ENCODE results near the gene CACNG1.

Gene CACNG1, protein sequence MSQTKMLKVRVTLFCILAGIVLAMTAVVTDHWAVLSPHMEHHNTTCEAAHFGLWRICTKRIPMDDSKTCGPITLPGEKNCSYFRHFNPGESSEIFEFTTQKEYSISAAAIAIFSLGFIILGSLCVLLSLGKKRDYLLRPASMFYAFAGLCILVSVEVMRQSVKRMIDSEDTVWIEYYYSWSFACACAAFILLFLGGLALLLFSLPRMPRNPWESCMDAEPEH

DNA sequence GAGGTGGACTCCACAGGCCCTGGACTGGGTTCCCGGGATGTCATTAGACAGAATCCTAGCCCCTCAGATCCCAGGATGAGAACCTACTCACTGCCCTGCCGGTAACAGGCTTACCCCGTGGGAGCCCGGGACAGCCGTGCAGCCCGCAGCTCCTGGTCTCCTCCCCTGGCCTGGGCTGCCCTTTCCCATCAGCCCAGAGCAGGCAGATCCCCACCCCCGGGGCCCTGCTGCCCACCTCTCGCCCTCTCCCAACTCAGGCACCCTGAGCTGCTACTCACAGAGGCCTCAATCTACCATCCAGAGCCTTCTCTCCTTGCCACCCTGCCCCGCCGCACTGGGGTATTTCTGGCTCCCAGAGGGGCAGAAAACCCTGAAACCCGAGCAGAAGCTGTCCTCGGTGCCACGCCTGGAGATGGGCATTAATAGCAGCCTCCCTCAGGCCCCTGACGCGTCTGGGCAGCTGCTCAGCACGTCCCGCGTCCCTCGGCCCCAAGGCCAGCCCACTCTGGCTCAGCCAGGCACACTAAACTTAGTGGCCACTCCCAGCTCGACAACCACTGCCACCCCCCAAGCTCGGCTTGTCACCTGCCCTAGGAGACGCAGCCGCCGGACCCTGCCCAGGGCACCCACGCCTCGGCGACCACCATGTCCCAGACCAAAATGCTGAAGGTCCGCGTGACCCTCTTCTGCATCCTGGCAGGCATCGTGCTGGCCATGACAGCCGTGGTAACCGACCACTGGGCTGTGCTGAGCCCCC is at the start of gene CACNG1:
CACNG1 (plus strand) TSS at position 539 of the 757 bp plus-strand sequence; CDS start at position 646, 107 bp downstream.
- DNase-seq = no peak

DNA sequence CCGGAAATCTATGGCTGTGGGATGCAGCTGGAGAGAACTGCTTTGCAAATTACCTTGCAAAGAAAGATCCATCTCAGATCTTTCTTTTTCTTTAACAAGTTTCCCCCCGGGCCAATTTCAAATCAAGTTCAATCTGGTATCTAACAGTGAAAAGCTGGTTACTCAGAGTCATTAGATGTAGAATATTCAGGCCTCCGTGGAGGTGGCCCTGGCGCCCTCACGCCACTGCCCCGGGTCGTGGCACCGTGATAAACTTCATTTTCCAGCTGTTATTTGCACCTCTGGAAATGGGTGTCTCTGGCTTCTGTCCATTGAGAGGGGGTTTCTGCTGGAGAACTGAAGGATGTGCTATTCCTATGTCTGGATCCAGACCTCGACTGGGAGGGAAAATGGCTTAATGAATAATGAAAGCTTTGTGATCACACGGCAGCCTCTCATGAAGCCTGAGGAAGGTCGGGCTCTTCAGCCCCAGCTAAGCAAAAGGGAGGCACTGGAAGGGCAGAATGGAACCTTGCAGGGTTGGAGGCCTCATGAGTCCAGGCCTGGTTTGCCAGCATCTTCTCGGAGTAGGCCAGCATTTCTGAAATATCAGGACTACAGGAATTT is 49.3 kb upstream of the CACNG1 start:
- DNase-seq = no peak

DNA sequence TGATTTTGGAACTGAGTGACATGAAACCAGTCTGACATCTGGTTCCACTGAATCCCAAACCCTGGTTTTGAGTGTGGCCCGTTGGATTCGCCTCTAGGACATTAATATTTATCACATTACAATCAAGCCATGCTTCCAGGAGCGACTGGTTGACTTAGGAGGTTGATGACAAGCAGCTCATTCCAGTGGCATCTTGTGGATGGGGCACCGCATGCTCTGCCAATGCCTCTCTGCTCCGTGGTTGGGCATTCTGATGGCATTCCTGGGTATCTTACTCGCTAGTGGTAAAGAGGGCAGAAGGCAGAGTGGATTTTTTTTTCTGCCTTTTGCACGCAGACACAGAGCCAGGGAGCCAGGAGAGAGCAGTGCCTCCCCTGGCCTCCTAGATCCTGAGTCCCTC is 48.4 kb upstream of the CACNG1 start:
- DNase-seq = no peak

DNA sequence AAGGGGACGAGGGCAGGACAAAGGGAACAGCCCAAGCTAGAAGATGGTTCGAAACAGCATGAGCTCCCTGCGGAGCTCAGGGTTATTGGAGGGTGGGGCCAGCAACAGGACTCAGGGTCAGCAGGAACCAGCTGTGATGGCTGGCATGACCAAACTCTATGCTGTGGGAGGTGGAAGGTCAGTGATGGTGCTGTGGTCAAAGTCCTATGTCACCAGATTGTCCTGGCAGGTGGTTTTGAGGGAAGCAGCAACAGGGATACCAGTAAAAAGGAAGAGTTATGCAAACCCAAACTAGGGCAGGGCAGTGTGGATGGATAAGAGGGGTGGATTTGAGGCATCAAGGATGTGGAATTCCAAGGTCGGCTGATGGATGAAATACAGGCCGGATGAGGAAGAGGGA is 47.4 kb upstream of the CACNG1 start:
- no peak for DNase-seq

DNA sequence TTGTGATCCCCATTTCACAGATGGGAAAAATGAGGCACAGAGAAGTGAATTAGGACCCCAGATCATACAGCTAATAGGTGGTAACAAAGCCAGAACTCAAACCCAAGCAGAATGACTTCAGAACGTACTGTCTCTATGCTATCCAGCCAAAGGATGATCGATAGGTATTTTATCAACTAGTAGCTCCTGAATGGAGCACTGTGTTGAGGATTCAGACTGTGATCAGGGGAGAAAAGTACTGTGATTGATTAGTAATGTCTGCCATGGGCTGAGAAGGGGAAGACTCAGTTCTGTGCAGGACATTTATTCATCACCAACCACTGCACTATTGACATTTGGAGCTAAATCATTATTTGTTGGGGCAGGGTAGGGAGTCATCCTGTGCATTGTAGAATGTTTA is 41.1 kb upstream of the CACNG1 start:
- no peak for DNase-seq

DNA sequence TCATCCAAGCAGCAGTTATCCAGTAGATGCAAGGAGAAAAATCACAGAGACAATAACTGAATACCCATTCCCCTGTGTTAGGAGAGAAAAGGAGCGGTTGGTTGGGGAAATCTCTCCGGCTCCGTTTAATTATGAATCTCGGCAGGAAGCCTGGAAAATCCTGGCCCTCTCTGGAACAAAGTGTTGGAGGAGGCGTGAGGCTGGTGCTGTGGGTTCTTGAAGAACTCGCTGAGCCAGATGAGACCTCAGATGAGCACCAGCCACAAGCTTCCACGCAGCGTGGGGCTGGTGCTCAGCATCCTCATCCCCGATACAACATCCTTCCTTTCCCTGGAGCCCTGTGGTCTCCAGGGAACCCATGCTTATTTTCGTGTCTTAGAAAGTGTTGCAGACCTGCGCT is 40.2 kb upstream of the CACNG1 start:
- DNase-seq = no peak

DNA sequence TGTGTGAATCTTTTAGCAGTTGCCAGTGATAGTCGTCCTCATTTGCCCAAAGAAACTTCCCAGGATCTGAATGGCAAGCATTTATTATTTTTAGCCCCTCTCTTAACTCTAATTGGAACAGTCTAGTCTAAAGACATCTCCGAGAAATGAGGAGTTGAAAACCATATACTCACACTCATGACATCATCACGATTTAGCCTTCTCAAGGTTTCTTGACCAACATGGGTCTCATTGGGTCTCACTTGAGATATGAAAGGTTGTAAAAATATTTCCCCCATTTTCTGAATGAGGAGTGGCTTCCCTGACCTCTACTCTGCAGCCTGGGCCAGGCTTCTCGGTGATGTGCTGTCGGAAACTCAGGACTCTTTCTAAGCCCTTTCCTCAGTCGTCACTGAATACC is 37.1 kb upstream of the CACNG1 start:
- DNase-seq = no peak

DNA sequence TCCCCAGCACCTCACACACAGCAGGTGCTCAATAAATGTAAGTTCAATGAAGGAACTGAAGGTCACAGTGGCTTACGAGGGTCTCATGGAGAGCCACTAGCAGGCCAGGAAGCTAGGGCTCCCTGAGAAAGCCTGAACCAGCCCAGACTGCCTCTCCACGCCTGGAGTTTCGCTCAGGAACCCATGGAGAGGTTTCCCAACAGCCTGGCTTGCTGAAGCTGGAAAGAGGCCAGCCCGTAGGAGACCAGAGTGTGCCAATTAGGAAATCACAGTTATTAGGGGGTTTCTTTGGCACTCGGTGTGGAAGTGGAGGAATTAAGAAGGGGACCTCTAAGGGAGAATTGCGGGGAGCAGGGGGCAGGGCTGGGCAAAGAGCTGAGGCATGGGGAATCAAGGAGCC is 36.3 kb upstream of the CACNG1 start:
- DNase-seq = no peak

DNA sequence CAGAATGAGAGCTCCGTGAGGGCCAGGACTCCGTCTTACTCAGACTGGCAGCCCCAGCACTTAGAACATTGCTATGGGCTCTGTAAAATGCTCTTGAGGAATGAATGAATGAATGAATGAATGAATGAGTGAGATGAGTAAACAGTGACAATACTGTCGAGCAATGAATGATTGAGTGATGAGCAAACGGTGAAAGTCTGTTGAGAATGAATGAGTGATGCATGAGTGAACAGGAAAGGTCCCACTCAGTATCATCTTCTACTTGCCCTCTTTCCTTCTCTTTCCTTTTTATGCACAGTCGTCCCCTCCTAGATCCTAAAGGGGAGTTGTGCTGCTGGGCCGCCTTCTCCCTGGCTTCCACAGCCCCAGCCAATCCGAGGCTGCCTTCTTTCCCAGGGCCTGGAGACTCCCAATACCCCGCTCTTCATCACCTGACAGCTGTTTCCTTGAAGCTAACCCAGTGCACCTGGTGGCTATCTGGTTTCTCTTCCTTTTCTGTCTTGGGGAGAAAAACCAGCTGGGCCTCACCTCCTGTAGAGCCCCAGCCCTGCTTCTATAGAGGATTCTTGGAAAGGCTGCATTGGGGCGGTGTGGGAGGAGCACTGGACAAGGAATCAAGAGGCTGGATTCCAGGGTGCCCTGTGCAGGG is 32.7 kb upstream of the CACNG1 start:
- no peak for DNase-seq

DNA sequence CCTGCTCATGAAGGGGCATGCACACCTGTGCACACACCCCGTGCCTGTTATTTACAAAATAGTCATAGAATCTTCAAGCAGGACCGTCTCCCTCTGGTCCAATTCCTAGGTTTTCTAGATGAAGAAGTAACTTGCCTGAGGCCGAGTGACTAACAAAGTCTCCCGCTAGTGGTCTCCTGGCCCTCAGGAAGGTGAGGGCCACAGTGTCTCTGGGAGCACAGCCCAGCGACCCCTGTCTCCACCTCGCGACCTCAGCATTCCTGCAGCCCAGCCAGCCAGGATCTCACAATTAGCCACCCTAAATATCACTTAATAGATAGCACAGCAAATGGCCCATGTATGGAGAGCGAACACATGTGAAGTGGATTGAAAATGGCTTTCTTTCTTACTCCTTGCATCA is 30.5 kb upstream of the CACNG1 start:
- DNase-seq = no peak

DNA sequence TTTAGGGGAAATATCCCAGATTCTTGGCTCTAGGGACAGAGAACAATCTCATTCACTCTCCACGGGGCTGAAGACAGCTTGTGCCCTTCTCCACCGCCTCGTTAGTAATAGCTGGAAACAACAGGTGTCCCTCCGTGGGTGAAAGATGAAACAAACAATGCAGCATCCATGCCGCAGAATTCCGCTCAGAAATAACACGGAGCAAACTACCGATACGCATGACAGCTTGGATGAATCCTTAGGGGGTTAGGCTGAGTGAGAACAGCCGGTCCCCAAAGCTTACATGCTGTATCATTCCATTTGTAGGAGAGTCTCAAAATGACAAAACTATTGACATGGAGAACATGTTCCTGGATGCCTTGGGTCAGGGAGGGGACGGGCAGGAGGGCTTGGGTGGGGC is 29.4 kb upstream of the CACNG1 start:
- DNase-seq = no peak

DNA sequence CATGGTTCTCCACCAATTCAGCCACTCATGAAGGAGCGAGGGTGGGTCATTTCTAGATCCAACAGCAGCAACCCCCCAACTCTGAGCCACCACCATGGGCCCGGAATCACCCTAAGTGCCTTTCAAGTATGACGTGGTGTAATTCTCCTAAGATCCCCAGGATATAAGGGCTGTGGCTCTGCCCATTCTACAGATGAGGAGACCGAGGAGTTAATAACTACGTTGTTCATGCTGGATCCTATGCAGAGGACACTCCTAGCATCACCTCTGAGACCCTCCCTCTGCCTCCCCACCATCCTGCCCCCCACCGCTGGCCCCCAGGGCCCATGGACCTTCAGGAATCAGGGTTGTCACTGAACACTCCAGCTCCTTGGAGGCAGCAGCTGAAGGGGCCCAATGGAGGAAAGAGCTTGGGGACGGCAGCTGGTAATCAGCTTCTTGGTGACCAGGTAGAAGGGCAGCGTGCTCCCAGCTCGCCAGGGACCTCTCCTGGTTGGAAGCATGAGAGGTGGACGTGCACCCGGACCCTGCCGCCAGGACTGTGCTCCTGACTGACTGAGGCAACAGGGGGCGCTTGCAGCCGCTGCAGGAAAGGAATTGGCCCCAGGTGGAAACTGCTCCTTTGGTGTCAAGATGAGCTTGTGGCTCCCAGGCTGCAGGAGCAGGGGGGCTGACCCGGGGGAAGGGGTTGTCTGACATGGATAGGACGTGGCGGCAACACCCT is 28.2 kb upstream of the CACNG1 start:
- no peak for DNase-seq

DNA sequence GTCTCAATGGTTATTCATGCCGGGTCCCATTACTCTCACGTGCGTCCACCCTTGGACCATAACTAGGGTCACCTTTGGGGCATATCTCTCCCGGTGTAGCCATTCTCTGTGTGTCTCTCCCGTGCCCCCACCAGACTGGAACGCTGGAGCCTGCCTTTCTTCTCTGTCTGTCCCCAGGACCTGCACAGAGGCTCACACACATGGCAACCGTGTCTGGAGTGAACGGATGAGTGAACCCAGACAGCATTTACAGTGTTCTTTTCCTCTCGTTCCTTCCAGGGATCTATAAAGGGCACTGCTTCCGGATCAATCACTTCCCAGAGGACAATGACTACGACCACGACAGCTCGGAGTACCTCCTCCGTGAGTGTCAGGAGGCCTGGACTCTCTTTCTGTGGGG is 26.4 kb upstream of the CACNG1 start:
- DNase-seq = no peak

DNA sequence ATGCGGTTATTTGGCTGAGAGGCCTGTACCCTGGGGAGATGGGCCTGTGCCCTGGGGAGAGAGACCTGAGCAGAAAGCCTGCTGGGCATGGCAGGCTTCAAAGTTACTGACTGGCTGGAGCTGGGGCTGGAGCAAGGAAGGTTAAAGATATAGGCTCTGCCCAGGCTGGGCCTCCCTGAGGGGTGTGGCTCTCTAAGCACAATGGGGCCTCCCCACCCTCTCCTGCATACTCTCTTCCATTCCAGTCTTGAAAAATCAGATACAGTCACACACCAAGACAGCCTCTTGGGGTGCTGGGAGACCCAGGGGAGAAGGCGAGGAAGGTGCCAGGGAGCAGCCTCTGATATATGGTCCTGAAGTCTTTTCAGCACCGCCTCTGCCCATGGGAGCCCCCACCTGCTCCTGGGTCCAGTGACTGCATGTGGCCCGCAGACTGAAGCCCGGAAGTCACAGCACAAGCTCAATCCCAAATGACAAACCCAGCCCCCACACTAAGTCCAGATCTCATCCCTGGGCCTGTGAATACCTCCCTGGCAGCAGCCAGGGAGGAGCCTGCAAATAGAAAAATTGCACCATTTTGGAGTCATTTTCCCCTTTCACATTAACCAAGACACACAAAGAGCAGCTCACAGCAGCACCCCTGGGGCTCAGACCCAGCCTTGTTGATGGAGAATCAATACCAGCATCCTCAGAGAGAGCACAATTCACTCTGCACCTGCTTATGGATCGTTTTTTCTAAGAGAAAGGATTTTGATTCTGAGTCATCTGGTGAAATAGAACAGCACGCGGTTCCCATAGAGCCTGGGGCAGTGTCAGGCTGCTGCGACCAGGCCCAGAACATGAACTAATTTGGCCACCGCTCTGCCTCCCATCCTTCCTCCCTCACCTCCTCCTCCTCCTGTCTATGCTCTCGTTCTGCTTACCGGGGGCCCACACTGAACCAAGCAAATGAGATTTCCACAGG is 25.6 kb upstream of the CACNG1 start:
- DNase-seq = no peak

DNA sequence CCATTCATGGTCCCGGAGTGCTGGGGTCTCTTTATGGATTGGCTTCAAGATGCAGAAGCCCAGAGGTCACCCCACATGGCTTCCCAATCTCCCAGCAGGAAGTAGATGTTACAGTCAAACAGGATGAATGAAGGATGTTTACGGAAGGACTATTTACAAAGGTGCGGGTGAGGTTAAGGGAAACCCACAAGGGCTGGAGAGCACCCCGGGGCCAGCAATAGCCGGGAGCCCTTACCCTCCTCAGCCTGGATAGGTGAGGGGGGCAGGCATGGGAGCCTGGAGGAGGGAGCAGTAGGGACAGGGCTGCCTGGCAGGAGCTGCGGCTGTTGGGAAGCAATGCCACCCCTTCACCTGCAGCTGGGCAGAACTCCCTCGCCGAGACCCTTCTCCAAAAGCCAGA is 24.5 kb upstream of the CACNG1 start:
- DNase-seq = no peak

DNA sequence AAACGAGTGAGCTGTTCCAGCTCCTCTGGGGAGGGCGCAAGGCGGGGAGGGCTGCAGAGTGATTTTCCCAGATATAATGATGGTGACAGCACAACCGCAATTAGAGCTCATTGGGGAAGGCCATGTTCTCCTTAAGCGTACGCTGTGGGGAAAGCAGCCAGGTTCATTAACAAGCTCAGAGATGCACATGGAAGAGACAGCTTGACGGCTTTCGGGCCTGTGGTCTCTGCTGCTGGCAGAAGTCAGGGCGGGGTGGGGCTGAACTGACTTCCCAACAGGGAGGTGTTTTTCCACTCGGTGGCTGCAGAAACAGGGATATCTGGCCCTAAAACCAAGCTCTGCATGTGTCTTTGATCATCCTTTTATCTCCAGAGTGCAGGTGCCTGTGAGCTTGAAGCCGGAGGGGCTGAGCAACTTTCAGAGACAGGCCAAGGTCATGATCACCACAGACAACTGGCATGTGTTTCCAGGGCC is 24.0 kb upstream of the CACNG1 start:
- DNase-seq = peak; percentile 4

DNA sequence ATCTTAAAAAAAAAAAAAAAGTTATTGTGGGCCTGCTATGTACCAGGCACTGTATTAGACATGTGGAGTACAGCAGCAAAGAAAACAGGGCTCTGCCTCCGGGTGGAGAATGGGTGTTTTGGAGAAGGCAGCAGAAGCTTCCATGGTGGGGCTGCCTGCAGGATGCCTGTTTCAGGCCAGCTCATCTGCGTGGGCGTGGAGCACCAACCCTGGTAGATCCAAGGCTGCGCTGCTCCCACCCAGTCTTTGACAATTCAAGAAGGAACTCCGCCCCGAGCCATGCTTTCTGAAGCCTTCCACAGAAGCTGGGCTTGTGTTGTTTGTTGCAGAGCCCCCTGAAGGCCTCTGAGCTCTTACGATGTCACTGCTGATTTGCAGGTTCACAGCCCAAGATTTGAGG is 23.2 kb upstream of the CACNG1 start:
- no peak for DNase-seq

DNA sequence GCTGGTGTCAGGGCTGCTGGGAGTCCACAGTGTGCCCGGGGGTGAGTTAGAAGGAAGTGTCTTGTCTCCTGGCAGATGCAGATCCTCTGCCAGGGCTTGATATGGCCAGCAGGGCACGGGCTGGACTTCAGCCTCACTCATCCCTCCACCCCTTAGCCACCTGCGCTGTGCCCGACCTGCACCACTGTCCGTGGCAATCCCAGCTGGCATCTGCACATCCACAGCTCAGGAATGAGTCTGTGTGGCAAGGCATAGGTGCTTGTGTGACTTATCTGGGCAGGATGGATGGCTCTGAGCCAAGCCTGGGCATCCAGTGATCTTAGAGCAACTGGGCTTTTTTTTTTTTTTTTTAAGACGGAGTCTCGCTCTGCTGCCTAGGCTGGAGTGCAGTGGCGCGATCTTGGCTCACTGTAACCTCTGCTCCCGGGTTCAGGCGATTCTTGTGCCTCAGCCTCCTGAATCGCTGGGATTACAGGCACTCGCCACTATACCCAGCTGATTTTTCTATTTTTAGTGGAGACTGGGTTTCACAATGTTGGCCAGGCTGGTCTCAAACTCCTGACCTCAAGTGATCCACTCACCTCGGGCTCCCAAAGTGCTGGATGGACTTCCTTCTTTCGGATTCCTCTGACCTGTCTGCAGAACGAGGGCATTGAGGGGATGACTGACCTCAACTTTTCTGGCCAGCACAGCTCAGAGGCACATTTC is 22.5 kb upstream of the CACNG1 start:
- no peak for DNase-seq

DNA sequence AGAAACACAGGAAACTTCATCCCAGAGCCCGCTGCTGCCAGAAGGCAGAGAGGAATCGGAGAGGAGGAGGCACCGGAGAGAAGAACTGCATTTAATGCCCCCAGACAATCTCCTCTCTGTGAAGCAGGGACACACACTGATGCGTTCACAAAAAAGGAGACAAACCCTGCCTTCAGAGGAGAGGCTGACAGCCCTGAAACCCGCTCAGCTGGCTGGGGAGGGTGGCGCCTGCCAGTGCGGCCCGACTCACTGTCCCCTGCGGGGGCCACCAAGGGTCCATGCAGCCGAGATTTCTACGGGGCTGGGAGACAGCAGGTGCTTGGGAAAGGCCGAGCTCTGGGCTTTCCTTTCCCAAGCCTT is 21.9 kb upstream of the CACNG1 start:
- DNase-seq = no peak

DNA sequence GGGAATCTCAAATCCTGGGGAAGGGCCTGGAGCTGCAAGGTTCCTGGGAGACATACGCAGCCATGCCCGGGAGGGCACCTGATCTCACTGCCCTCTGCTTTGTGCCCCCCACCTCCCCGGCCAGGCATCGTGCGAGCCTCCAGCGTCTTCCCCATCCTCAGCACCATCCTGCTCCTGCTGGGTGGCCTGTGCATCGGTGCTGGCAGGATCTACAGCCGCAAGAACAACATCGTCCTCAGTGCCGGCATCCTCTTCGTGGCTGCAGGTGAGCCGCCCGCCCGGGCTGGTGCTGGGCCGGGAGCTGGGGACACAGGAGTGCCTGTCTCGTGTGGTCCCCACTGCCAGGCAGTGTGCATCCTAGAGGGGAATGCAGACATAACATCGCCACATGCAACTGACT is 19.6 kb upstream of the CACNG1 start:
- no peak for DNase-seq

DNA sequence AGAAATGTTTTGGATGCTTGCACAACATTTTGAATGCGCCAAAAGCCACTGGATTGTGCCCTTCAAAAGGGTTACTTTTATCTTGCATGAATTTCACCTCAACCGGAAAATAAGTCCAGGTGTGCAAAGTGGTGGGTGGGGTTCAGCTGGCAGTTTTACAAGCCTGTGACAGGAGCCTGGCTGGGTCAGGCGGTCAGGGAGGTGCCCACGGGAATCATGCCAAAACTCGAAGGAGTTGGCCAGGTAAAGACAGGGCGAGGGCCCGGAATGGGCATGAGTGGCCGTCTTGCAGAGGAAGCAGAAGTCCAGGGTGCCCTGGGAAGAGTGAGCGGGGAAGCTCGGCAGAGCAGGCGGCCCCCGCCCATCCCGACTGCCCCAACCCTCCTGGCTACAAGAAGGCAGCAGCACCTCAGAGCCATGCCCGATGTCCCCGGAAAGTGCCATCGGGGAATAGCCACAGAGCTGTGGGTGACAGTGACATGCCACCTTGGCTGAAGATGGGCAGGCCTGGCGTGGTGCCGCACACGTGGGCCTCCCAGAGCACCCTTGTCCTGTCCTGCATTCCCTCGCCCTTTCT is 19.1 kb upstream of the CACNG1 start:
- no peak for DNase-seq

Data from NCI-H446 treated with DMSO at 0.1 percent for 48 hours (cell line).